Cardiac septum (tissue), 1 donor: Measurements from ENCODE around the gene RIPK4. TPM values are rescaled to one million over a fixed set of nuclear protein-coding genes. Genes with fewer than 3 reads are reported as not detected.

ENCODE experiments used
- DNase-seq: peaks from one replicate; pipeline ENCODE4 v3.0.0-alpha.2; 2020; ENCODE audit warnings: low spot score
- intact Hi-C: fragments of 100-400 bp; cut with DNase I; formaldehyde crosslinking; loops from one replicate; pipeline ENCODE4 v1.14.0; 2022
- total RNA-seq: library from RNA; stranded (reverse); fragmentation: NEBNext Ultra II Directional; extraction: Animal tissue kit (Norgen Biotek cat#: 25700); gene quantifications from one replicate; pipeline ENCODE4 v1.2.1, GENCODE V29; 2021
- donor health status: DM: no; HTN: no; CAD: no.

RIPK4 gene
- total RNA-seq, 1 donor from 2014 or later = 0.13 TPM

GRCh38 chr21:41759214-41759840, 7.5 kb downstream of the RIPK4 start:
- intact Hi-C loops = no loop called here

DNA sequence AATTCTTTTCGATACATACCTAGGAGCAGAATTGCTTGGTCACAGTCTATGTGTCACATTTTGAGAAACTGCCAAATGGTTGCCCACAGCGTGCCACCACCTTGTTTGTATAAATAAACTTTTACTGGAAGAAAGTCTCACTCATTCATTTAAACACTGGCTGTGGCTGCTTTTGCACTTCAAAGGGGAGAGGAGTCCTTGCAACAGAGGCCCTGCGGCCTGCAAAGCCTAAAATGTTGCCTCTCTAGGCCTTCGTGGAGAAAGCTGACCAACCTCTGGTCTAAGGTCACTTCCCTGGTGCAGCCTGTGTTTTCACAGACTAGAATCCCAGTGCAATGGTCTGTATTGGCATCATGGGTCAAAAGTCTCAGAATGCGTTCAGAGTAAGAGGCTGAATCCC, 8.3 kb downstream of the RIPK4 start:
- DNase-seq = no peak
- intact Hi-C loops = no loop called here

More at GRCh38 chr21:41759214-41759840, 7.5 kb downstream of the RIPK4 start:
- DNase-seq = no peak

DNA sequence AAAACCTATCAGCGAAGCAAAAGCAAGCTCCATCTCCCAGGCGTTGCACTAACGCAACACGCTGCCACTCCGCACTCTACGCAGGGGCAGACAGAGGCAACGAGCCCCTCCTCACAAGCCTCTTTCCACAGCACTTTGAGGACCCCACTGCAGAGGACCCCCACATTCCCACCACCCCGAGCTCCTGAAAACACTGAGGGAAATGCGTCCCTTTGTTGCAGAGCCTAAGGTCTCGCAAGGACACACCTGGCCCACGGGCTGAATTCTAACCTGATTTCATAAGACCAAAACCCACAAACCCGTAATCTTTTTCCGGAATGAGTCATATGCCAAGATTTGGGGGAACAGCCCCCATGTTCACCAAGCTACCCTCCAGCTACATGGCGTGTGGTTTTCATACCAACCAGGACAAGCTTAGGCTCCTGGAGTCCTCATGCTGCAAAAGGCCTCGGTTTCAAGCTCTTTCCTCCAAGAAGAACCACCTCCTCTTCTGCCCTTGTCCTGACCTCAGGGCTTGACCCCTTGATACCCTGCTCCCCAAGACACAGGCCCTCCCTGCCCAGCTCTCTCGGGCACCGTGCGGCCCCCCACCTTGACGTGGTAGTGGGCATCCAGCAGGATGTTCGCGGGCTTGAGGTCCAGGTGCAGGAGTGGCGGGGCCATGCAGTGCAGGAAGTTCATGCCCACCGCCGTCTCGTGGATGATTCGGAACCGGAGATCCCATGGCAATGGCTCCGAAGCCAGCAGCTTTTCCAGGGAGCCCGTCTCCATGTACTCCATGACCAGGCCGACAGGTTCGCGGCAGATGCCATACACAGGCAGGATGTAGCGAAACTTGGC, 10.7 kb downstream of the RIPK4 start:
- DNase-seq = no peak
- intact Hi-C loops = no loop called here

- intact Hi-C loops = no loop called here
- DNase-seq = no peak
Measured at GRCh38 chr21:41755258-41755933, 11.5 kb downstream of the RIPK4 start.

DNA sequence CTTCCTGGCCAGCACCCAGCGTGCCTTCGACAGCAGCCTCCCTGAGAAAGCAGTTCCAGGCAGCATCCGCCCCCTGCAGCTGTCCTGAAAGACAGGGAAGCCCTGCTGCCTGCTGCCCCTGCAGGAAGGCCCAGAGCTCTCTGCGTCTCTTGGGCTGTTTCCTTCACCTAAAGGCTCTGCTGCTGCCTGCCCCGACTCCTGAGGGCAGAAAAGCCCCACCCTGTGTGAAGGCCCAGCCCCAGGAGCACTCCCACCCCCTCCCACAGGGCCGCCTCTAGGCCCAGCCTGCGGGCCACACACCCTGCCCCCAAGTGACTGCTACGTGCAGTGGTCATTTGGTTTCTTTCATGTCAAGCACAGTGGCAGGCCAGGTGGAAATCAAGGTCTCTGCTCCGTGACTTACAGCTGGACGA, 12.4 kb downstream of the RIPK4 start:
- intact Hi-C loops = no loop called here
- DNase-seq = no peak

- intact Hi-C loops = no loop called here
- DNase-seq = no peak
Measured at GRCh38 chr21:41753006-41753898, 13.6 kb downstream of the RIPK4 start.

- DNase-seq = no peak
- intact Hi-C loops = no loop called here
Measured at GRCh38 chr21:41752231-41752681, 14.6 kb downstream of the RIPK4 start.

- intact Hi-C loops = no loop called here
- DNase-seq = no peak
Measured at GRCh38 chr21:41751611-41752011, 15.2 kb downstream of the RIPK4 start.

DNA sequence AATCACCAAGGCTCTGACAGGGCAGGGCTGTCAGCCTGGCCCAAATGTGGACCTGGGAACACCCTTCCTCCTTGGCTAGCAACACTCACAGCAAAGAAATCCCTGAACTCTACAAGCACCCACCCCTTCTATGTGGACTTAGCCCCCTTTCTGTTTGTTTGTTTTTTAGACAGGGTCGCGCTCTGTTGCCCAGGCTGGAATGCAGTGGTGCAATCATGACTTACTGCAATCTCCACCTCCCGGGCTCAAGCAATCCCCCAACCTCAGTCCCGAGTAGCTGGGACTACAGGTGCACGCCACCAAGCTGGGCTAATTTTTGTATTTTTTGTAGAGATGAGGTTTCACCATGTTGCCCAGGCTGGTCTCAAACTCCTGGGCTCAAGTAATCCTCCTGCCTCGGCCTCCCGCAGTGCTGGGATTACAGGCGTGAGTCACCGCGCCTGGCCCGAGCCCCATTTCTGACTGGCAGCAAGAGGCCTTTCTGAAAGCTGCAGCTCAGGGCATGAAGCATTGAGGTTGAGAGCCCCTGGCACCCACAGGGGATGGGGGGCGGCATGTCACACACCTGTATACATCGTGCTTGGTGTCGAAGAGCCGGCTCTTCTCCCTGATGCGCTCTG, 16.2 kb downstream of the RIPK4 start:
- intact Hi-C loops = no loop called here
- DNase-seq = no peak

DNA sequence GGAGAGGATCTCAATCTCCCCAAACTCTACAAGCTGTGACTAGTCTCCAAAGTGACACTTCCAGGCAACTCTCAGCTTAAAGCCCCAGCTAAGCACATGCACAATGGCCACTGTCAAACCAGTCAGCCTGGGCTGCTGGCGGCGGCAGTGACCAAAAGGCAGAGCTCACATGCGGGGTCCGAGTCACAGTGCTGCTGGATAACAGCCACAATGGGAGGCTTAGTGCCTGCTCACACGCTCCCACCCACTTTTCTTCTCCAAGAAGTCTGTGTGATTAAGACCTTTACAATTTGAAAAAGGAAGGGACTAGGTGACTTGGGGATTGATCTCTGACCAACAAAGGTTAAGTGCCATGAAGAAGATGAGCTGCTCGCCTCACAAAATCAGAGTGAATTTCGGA, 16.8 kb downstream of the RIPK4 start:
- intact Hi-C loops = no loop called here
- DNase-seq = no peak

DNA sequence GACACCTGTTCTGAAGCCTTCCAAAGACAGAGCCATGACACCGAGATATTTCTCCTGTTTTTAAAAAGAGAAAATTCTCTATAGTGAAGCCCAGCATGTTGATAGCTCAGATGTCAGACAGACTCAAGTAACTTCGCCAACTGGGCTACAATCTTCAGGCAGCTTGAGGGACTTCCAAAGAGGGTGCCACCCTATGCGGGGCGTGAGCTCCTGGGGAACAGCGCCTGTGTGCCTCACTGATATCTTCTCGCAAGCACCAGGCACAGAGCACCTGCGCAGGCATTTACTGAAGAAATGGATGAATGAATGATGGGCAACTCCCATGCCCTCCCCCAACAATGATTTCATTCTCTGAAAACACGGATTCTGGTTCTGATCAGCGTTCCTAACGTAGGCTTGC, 17.6 kb downstream of the RIPK4 start:
- intact Hi-C loops = no loop called here
- DNase-seq = no peak

- intact Hi-C loops = no loop called here
- no peak for DNase-seq
Measured at GRCh38 chr21:41747943-41748738, 18.7 kb downstream of the RIPK4 start.

DNA sequence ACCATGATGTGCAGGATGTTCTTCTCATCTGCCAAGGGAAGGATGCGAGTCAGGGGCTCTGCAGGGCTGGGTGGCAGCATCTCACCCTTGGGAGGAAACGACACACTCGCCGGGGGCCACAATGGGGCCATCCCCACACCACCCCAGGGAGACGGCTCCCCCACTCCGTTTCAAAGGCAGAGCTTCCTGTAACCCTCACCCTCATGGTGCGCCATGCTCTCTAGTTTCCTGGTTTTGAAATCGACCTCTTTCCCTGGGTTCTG, 20.2 kb downstream of the RIPK4 start:
- no peak for DNase-seq
- intact Hi-C loops = no loop called here

- no peak for DNase-seq
- intact Hi-C loops = no loop called here
Measured at GRCh38 chr21:41745971-41746743, 20.7 kb downstream of the RIPK4 start.

DNA sequence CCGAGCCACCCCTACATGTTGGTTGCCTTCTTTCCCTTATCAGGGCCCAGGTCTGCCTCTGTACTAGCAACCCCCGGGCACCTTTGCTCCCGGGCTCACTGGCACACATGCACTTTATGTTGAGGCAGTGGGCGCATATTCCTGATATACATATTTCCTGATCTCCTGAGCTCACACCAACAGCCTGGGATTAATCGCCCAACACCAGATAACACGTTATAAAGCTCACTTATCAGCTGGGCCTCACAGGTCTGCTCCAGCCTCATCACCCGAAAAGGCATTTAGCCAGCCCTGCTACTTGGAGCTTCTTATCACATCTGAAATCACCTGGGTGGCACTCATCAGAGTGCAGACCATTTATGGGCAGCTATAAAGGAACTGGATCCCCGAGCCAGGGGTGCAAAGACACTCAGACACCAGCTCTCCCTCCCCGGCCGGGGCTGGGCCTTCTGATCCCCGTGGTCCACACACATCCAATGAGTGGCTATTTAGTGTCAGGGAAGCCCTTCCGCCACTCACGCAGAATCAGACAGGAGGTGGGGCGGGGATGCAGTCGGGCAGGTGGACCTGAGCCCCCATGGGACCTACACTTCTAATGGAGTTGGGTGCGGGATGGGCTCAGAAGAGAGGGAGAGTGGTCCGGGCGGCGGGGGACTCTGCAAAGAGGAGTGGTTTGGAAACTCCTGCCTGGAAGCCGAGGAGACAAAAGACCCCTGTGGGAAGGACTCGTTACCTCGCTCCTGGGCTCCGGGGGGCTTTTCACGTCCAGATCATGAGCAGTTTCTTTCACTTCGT, 21.6 kb downstream of the RIPK4 start:
- no peak for DNase-seq
- intact Hi-C loops = no loop called here

DNA sequence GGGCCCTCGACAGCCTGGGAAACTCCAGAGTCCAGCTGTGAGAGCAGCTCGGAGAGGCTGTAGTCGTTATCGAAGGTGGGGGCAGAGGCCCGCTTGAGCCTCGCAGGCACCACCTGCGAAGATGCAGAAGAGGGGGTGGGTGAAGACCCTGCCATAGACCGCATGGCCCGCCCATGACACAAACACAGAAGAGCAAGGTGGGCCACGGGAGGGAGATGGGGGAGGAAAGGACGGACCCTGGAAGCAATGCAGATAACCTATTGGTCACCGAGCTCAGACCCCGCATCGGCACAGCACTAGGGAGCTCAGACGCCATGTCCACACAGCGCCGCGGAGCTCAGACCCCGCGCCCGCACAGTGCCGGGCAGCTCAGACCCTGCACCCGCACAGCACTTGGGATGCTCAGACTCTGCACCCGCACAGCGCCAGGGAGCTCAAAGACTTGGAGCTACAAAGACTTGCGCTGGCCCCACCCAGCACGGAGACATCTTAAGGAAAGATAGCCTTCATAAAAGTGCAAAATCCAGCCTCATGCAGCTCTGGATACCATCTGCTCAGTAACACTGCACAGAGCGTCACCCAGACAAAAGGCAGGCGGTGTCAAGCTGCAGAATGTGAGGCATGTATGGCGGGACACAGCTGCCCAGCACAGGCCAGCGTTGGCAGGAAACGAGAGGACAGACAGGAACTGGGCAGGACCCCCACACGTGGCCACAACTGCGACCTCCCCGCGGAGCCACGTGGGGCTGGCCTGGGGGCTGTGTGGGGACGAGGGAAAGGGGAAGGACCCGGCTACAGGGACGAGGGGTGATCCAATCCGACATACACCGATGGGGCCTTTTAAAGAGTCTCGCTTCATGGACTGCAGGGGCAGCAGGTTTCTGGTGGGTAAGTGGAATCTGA, 22.6 kb downstream of the RIPK4 start:
- intact Hi-C loops = no loop called here
- no peak for DNase-seq
